Effector memory CD4-positive, alpha-beta T cell (primary cell): ENCODE data around the gene ATP8A1.

Experiments
- DNase-seq, 3 donors: peaks; one replicate each; pipeline ENCODE4 v3.0.0-alpha.2; 2020
- H3K27ac ChIP-seq: 2 replicates; pipeline ENCODE4 v1.7.0; 2013; ENCODE audit warnings: mild to moderate bottlenecking, low read length, moderate library complexity; ENCODE audit not compliant: insufficient read depth, poor library complexity, severe bottlenecking
- H3K27me3 ChIP-seq: replicated peaks from 2 replicates; pipeline ENCODE4 v1.7.0; 2013; ENCODE audit warnings: mild to moderate bottlenecking, low read length; ENCODE audit not compliant: insufficient read depth, control insufficient read depth, poor library complexity, severe bottlenecking
- H3K36me3 ChIP-seq: 2 replicates; pipeline ENCODE4 v1.7.0; 2013; ENCODE audit warnings: mild to moderate bottlenecking, low read length, moderate library complexity; ENCODE audit not compliant: control insufficient read depth, insufficient read depth
- H3K4me1 ChIP-seq: 2 replicates; pipeline ENCODE4 v1.7.0; 2013; ENCODE audit warnings: low read length, mild to moderate bottlenecking; ENCODE audit not compliant: control insufficient read depth, insufficient read depth, poor library complexity, severe bottlenecking
- H3K4me3 ChIP-seq: 2 replicates; pipeline ENCODE4 v1.7.0; 2013; ENCODE audit warnings: low read length, low read depth, mild to moderate bottlenecking; ENCODE audit not compliant: insufficient read depth, poor library complexity, severe bottlenecking
- H3K9me3 ChIP-seq: 2 replicates; pipeline ENCODE4 v1.7.0; 2013; ENCODE audit warnings: mild to moderate bottlenecking, low read length, moderate library complexity; ENCODE audit not compliant: control insufficient read depth

Gene ATP8A1

DNA sequence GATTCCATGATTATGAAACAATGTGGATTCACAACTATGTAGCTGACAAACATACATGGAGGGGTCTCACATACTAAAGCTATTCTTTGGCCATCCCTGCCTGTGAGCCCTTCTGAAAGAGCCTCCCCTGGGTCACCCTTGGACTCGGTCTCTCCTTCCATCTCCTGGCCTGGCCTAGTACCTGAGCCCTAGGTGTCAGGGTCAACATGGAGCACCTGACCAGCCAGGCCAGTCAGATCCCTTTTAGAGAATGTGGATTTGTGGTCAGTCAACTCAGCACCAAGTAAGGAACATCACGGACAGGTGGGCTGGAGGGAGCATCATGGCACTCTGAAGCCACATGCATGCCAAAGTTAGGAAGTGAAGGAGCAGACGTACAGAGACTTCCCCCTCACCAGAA, 16.3 kb downstream of the ATP8A1 start:
- Histone ChIP-seq H3K9me3 (no peaks in the 10 kb centered on the region), H3K4me3 (no peak overlapping the region), H3K36me3 (no peaks in the 10 kb centered on the region), H3K4me1 (no peaks in the 10 kb centered on the region), H3K27ac (no peak overlapping the region), H3K27me3 (no peaks in the 10 kb centered on the region)
- no peak for DNase-seq

- no peaks in the 10 kb centered on the region for H3K4me1 ChIP-seq
- DNase-seq: no peak
Observed at GRCh38 chr4:42638993-42639392, 17.9 kb downstream of the ATP8A1 start.

GRCh38 chr4:42638321-42638720, 18.6 kb downstream of the ATP8A1 start:
- DNase-seq: no peak
- Histone ChIP-seq H3K4me3 (no peak overlapping the region), H3K27me3 (no peaks in the 10 kb centered on the region), H3K36me3 (no peaks in the 10 kb centered on the region), H3K4me1 (no peaks in the 10 kb centered on the region), H3K27ac (no peak overlapping the region), H3K9me3 (no peaks in the 10 kb centered on the region)

More at GRCh38 chr4:42638993-42639392, 17.9 kb downstream of the ATP8A1 start:
- Histone ChIP-seq H3K27ac (no peak overlapping the region), H3K4me3 (no peak overlapping the region), H3K36me3 (no peaks in the 10 kb centered on the region), H3K9me3 (no peaks in the 10 kb centered on the region), H3K27me3 (no peaks in the 10 kb centered on the region)

GRCh38 chr4:42637867-42638266, 19.0 kb downstream of the ATP8A1 start:
- Histone ChIP-seq H3K4me1 (no peaks in the 10 kb centered on the region), H3K9me3 (no peaks in the 10 kb centered on the region), H3K27me3 (no peaks in the 10 kb centered on the region), H3K27ac (no peak overlapping the region), H3K36me3 (no peaks in the 10 kb centered on the region), H3K4me3 (no peak overlapping the region)
- DNase-seq: no peak

DNA sequence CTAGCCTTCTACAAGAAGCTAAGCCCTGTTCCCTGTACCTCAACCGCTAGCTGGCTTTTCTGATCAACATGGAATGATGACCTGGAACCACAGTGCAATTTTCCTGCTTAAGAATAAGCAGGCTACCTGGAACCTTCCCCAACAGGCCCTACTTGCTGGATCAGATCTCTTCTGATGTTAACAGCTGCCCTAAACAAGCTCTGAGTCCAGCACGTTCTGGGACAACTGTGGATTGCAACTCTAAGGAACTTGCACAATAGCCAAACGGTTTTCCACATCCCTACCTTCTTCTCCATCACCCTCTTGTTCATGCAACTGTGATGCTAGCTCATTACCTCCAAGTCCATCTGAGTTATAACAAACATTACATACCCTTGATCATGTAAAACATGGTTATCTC, 19.8 kb downstream of the ATP8A1 start:
- DNase-seq: no peak
- no peaks in the 10 kb centered on the region for H3K27me3 ChIP-seq
- H3K27ac ChIP-seq: no peak overlapping the region

DNA sequence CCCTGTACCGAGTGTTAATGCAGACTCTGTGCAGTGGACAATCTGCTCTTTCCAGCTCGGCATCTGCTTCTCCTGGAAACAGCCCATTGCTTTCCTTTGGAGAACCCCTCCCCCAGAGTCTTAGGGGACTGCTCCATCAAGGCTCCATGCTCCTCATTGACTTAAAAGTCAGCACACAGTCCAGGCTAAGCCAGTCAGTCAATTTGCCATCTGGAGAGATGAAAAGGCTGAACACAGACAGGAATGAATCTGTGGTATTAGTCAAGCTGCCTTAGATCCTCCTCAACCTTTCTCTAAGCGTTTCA, 20.3 kb downstream of the ATP8A1 start:
- H3K36me3 ChIP-seq: no peaks in the 10 kb centered on the region
- H3K9me3 ChIP-seq: no peaks in the 10 kb centered on the region
- H3K4me1 ChIP-seq: no peaks in the 10 kb centered on the region
- H3K27ac ChIP-seq: no peak overlapping the region
- DNase-seq: no peak
- no peaks in the 10 kb centered on the region for H3K27me3 ChIP-seq
- no peak overlapping the region for H3K4me3 ChIP-seq

More for the DNA sequence above, 19.8 kb downstream of the ATP8A1 start:
- Histone ChIP-seq H3K4me1 (no peaks in the 10 kb centered on the region), H3K9me3 (no peaks in the 10 kb centered on the region), H3K36me3 (no peaks in the 10 kb centered on the region), H3K4me3 (no peak overlapping the region)

- H3K9me3 ChIP-seq: no peaks in the 10 kb centered on the region
- no peaks in the 10 kb centered on the region for H3K27me3 ChIP-seq
- no peak overlapping the region for H3K27ac ChIP-seq
- DNase-seq: no peak
- peaks cover 5% of the 10 kb centered on the region for H3K4me1 ChIP-seq
- H3K4me3 ChIP-seq: no peak overlapping the region
- no peaks in the 10 kb centered on the region for H3K36me3 ChIP-seq
Observed at GRCh38 chr4:42633605-42634388, 23.1 kb downstream of the ATP8A1 start.

DNA sequence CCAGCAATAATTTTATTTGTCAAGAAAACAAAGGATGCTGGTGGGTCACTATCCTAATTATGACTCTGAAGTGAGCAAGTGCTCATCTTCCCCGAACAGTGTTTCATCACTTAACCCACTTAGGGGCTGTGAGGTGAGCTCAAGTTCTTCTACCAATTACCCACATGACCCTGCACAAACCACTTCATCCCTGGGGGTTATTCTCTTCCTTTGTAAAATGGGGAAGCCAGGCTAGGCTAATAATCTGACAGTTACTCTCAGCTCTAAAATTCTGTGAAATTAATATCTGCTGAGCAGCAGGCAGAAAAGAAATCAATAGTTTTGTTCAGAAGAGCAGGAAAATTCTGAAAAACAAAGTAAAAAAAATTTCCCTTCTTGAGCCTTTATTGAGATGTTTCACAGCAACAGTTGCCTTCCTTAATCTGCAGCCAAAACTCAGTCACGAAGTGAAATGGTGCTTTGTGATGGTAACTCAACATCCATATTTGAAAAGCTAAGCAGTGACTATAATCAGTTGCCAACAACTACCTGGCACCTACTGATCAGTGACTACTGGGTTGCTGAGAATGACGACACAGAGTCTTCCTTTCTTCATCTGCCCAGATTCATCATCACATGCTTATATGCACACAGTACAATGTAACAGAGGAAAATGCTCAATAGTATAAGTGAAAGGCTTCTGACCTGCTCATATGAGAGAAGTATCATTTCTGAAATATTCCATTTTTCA, 24.1 kb downstream of the ATP8A1 start:
- Histone ChIP-seq H3K36me3 (no peaks in the 10 kb centered on the region), H3K9me3 (no peaks in the 10 kb centered on the region), H3K4me3 (no peak overlapping the region), H3K27ac (no peak overlapping the region), H3K4me1 (peaks cover 5% of the 10 kb centered on the region), H3K27me3 (no peaks in the 10 kb centered on the region)
- no peak for DNase-seq

- H3K27ac ChIP-seq: no peak overlapping the region
- DNase-seq: no peak
- no peaks in the 10 kb centered on the region for H3K9me3 ChIP-seq
- H3K4me1 ChIP-seq: peaks cover 5% of the 10 kb centered on the region
- H3K36me3 ChIP-seq: no peaks in the 10 kb centered on the region
- H3K4me3 ChIP-seq: no peak overlapping the region
- no peaks in the 10 kb centered on the region for H3K27me3 ChIP-seq
Observed at GRCh38 chr4:42630908-42631307, 26.0 kb downstream of the ATP8A1 start.

- Histone ChIP-seq H3K27ac (no peak overlapping the region), H3K36me3 (peaks cover under 1% of the 10 kb centered on the region), H3K9me3 (no peaks in the 10 kb centered on the region), H3K4me3 (no peak overlapping the region), H3K4me1 (peaks cover 5% of the 10 kb centered on the region), H3K27me3 (no peaks in the 10 kb centered on the region)
- DNase-seq: no peak
Observed at GRCh38 chr4:42628740-42629139, 28.2 kb downstream of the ATP8A1 start.
